Measurements from ENCODE around the gene DNAJA4.

The DNAJA4 gene

DNA sequence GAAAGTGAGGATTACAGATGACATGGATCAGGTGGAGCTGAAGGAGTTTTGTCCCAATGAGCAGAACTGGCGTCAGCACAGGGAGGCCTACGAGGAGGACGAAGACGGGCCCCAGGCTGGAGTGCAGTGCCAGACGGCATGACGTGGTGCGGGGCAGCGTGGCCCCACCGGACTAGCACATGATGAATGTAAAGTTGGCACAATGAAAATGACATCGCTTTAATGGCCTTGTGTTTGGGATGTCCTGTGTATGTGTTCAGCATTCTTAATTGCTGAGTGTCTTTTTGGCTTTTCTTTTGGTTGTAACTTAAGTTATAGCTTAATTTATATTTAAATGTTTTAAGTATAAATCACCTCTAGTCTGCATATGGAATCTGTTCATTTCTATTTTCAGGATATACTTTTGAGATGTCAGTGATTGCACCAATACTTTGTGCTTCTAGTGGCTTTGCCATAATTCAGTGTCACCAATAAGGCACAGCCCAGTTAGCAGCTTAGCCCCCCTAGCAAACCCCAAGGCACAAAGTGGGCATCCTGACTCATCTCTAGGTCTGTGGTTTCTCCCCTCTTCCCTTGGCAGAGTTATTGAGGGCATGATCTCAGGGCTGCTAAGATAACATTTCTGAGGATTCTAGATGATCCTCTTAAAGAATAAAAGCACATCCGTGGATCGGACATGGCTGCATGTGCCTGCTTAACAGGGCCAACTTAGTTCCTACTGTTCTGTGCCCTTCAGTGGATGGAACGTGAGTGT lies 16.1 kb downstream of the DNAJA4 start:
- no peak for DNase-seq (ENCODE audit: low read depth in 2 of 2)

DNA sequence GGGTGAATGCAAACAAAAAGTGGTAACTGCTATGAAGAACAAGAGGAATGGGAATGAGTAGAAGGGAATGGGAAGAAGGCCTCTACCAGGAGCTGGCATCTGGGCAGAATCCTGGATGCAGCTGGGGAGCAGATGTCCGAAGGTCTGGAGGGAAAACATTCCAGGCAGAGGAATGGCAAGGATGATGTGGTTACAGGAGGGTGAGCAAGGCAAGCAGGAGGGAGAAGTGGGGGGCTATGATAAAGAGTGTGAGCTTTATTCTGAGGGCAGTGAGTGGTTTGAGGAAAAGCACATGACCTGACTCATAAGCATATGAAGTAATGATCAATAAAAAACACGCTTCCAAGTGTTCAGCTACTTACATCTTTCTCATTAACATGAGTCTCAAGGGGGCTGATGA lies 18.0 kb downstream of the DNAJA4 start:
- no peak for DNase-seq (ENCODE audit: low read depth in 2 of 2)

GRCh38 chr15:78284758-78285157 lies 20.4 kb downstream of the DNAJA4 start:
- no peak for DNase-seq (ENCODE audit: low read depth in 2 of 2)

GRCh38 chr15:78290222-78290621 lies 25.9 kb downstream of the DNAJA4 start:
- DNase-seq (ENCODE audit: low read depth in 2 of 2), result no peak

DNA sequence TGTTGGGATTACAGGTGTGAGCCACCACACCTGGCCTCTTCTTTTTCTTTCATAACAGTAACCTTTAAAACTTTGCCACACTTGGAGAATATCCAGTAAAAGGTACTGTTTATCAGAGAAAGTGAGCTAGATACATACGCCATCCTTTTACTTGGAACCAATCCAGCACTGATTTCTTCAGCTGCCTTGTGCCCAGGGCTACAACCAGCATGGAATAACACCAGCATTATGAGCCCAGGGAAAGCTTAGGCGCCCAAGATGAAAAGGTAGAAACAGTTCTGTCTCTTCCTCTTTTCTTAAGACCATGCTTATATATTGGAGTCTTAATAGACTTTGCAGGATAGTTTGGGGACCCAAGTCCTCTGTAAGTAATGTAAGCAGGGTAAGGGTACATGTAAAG lies 26.7 kb downstream of the DNAJA4 start:
- no peak for DNase-seq (ENCODE audit: low read depth in 2 of 2)

- DNase-seq (ENCODE audit: low read depth in 2 of 2), result no peak
These were observed 27.3 kb downstream of the DNAJA4 start for GRCh38 chr15:78291698-78292097.

DNA sequence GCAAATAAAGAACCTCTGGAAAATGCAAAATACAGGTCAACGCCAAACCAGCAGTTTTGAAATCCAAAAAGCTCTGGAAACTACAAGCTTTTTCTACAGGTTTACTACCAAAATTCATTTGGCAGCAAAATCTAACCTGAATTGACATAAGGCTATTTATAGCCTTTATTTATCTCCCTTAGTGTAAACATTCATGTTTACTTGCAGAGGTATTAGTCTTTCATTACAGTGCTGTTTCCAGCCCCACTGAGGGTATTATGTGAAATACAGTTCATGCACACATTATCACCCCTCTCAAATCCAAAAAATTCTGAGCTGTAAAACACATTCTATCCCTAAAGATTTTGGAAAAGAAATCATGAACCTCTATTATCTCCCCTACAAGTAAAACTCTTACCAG lies 27.9 kb downstream of the DNAJA4 start:
- no peak for DNase-seq (ENCODE audit: low read depth in 2 of 2)

- peak; percentile 84 to 90 for DNase-seq (ENCODE audit: low read depth in 2 of 2)
These were observed 35.0 kb downstream of the DNAJA4 start, which contains the start of gene SKIC8 for GRCh38 chr15:78299101-78299930. TSS of gene SKIC8 (minus strand) at chr15:78299609. CDS start at chr15:78295686, 3,923 bp downstream.

DNA sequence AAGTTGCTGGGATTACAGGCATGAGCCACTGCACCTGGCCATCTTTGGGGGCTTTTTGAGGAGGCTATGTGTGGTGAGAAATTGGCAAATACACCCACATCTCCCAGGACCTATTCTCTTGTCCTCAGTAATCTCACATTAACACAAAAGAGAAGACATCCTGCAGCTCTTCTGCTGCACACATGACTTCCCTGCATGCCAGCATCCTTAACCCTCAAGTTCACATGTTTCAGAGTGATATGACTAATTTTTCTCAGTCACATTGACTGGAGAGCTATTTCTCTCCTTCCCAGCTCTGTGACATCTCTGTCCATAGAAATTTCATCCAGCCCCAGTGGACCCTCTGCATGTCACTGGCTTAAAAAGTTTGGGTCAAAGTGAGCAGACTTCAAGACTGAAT lies 37.0 kb downstream of the DNAJA4 start:
- DNase-seq (ENCODE audit: low read depth in 2 of 2), result no peak

GRCh38 chr15:78301828-78302227 lies 37.5 kb downstream of the DNAJA4 start:
- DNase-seq (ENCODE audit: low read depth in 2 of 2), result no peak

GRCh38 chr15:78302579-78303312 lies 38.4 kb downstream of the DNAJA4 start:
- no peak for DNase-seq (ENCODE audit: low read depth in 2 of 2)

DNA sequence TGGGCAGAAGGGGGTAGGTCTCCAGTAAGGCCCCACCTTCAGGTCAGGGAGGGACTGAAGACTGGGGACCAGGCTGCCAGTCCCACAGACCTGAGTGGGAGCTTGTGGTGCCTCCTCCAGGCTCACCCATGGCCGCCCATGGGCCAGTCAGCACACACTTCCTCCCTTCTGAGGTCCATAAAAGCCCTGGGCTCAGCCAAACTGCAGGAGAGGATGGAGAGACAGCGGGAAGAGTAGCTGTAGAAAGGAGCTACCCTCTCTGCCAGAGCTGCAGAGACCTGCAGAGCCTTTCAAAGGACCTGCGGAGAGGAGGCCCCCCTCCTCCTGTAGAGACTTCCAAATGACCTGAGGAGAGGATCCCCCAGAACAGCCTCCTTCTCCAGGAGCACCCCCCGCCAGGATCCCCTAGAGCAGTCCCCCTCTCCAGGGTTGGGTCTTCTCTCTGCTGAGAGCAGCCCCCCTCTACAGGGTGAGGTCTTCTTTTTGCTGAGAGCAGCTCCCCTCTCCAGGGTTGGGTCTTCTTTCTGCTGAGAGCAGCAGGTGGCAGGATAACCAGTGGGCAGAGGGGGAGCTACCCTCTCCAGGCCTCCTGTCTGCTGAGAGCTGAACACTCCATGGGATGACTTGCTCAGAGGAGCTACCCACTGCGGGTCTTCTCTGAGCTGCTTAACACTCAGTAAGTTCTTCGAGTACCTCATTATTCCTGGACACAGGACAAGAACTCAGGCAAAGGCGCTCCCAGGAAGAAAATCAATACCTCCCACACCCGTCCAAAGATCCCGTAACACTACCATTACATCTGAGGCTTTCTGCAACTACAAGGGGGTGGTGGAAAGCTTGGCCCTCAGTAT lies 40.1 kb downstream of the DNAJA4 start:
- DNase-seq (ENCODE audit: low read depth in 2 of 2), result no peak

DNA sequence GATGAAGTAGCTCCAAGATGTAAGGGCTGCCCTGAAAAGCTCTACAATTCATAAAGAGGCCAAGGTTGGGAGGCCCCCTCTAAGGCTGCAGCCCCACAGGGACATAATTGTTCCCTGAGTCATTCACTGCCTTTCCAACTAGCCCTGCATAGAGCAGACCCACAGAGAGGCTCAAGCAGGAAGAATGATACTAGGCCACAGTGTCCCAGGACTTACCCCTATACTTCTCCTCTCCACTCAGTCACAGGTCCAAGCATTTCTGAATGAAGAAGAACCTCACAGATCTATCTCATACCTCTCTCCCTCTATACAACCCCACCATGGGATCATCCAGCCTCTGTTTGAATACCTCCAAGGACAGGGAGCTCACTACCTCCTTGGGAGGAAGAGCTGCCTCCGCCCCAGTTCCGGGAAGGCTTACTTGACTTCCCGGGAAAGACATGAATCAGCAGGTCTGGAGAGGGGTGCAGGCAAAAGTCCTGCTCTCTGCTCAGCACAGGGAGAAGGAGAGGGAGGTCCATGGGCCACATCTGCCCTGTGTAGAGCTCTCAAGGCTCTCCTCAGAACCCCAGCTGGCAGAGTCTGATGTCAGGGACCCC lies 41.9 kb downstream of the DNAJA4 start:
- DNase-seq (ENCODE audit: low read depth in 2 of 2), result no peak

DNA sequence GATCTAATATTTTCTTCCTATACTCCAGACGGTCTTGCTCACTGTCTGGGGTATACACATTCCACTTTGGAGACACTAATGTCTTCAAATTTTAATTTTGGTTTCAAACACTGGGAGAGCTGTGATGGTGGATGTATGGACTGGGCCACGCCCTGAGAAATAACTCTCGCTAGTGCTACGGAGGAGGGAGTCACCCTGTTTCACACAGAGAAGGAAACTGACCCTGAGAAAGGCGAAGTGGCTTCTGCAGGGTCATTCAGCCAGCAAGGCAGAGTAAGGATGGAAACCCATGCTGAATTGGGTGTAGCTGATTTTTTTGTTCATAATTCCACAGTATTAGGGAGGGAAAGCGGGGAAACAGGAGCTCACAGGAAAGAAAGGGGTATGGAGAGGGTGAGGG lies 43.6 kb downstream of the DNAJA4 start:
- DNase-seq (ENCODE audit: low read depth in 2 of 2), result no peak

DNA sequence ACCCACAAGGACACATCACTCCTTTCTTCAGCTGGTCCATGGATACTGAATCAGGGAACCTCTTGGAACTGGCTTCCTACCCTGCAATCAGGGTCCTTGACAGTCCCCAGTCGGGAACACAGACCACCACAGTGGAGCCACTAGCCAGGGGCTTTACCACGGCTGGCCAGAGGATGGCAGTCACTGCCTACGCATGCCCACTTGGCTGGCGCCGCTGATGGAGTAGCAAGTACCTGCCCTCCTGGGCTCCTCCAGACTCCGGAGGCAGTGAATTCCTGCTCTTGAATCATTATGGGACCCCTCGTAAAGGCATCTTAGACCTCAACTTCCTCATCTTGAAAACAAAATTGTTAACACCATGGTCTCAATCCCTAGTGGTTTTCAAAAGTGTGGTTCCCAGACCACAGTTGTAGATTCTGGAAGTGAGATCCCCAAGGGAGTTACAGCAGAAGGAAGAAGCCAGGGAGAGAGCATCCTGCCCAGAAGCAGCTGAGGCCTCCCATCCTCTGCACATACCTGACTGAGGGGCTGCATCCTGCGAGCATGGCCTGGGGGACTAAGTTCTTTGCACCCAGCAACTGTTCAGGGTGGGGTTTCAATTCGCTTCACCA lies 44.2 kb downstream of the DNAJA4 start:
- peak; percentile 12 to 44 for DNase-seq (ENCODE audit: low read depth in 2 of 2)

GRCh38 chr15:78311292-78311691 lies 46.9 kb downstream of the DNAJA4 start:
- no peak for DNase-seq (ENCODE audit: low read depth in 2 of 2)

DNA sequence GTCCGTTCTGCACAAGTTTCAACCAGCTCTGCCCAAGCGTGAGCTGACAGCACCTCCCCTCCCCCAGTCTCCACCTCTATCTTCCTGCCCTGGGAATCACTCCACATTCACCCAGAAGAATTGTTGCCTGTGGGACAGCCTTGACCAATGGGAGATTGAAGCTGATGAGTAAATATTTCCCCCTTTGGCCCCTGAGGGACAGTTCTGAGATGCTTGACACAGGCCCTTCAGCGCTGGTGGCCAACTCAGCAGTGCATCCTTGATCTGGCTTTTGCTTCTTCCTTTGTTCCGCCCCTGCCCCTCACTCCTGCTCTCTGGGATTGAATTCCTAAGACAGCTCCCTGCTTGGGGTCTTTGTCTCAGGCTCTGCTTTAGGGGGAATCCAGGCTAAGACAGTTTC lies 48.2 kb downstream of the DNAJA4 start:
- no peak for DNase-seq (ENCODE audit: low read depth in 2 of 2)

DNA sequence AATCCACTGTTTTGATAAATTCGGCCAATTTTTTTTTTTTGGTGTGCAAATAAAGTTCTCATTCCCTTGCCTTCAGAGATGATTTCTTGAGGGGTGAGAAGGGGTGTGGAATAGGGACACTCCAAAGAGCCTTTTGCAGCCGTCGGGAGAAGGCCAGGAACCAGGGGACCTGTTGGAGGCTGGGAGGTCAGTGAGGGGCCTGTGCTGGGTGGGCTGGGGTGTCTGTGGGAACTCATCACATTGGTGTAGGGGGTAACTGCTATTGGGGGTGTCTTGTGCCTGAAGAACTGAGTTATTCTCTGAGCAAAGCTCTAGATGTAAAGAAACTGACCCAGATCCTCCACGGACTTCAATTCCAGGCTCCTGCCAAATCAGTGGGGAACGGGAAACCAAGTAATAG lies 48.6 kb downstream of the DNAJA4 start:
- DNase-seq (ENCODE audit: low read depth in 2 of 2), result no peak

DNA sequence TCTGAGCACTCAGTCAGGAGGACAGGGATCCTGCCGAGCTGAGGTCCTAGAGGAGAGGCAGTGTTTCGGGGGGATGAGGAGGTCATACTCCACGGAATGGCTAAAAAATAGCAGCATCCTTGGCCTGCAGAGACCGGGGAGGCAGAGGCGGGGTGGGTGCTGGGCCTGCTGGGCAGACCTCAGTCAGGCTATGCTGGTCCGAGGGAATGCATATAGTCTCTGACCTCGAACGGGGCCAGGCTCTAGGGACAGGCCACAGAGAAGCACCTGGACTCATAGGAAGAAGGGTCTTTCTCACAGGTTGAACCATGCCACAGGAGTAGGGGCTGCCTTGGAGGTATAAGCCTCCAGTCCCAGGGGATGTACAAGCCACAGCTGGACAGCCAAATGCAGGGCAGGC lies 49.0 kb downstream of the DNAJA4 start:
- DNase-seq (ENCODE audit: low read depth in 2 of 2), result no peak

GRCh38 chr15:78314181-78314581 lies 49.8 kb downstream of the DNAJA4 start:
- DNase-seq (ENCODE audit: low read depth in 2 of 2), result no peak

All from stimulated activated CD4-positive, alpha-beta T cell treated with anti-CD3 and anti-CD28 coated beads, Interleukin-12 subunit alpha, Interleukin-12 subunit beta, amount 100 ng/mL, for 24 hours (primary cell).